ENCODE measurements around the gene PLPPR3. TPM values are rescaled to one million over a fixed set of nuclear protein-coding genes. Genes with fewer than 3 reads are reported as not detected.
A peak's percentile ranks its signal among the peaks of the same experiment; 100 is the strongest.
"Not testable (repeated sequence)": the region's sequence is repeated elsewhere in the genome, so short reads cannot be mapped to it uniquely, and the experiment has no call there.

Gene PLPPR3
- total RNA-seq, 1 experiment from 2014 or later = 0.81 TPM

DNA sequence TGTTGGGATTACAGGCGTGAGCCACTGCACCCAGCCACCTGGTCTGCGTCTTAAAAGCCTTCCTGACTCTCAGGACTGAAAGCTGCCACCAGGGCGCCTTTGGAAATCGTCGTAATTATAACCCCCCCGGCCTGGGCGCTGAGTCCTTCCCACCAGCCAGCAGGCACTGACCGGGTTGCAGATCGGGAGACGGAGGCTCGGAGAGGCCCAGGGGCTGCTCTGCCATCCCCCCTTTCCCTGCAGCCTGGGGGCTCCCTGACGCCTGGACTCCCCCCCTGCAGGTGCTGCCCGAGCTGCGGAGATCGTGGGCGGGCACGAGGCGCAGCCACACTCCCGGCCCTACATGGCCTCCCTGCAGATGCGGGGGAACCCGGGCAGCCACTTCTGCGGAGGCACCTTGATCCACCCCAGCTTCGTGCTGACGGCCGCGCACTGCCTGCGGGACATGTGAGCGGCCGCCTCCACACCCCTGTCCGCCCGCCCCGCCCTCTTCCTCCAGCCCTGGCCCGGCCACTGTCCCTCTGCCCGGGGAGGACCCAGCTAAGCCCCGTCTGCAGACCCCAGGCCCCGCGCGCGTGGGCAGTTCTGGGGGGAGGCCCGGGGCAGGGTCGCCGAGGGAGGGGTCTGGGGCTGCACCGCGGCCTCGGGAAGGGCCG, 21.6 kb upstream of the PLPPR3 start:
- Histone ChIP-seq H3K27ac (no peak overlapping the region), H3K36me3 (ENCODE audit: low read depth) (no peaks in the 10 kb centered on the region), H3K9me3 (ENCODE audit: insufficient read depth, low read depth) (no peaks in the 10 kb centered on the region), H3F3A (ENCODE audit: insufficient read depth, low read depth) (0 out of 2 replicates have a peak, but pooled peaks cover 6% of the 10 kb centered on the region), H3K27me3 (ENCODE audit: insufficient read depth, low read depth) (peaks cover 51% of the 10 kb centered on the region), H2AFZ (no peak overlapping the region), H3K4me2 (peak overlapping the region; percentile 82), H3K9me2 (ENCODE audit: insufficient read depth) (no peaks in the 10 kb centered on the region), H4K20me1 (ENCODE audit: insufficient read depth) (no peaks in the 10 kb centered on the region), H3K4me1 (replicated peaks; ENCODE audit: insufficient read depth) (no peaks in the 10 kb centered on the region; the same call in 1 of the 2 replicates), H3K4me3 (peak overlapping the region; percentile 44), H3K79me2 (ENCODE audit: low read depth) (no peaks in the 10 kb centered on the region)
- DNase-seq = peak in 1 of 2 experiments; percentile 41
- TF ChIP-seq CTCF (conservative IDR thresholded peaks at IDR 0.05) = no peak
- TF ChIP-seq EZH2 (IDR thresholded peaks at IDR 0.05; ENCODE audit: low read depth) = no peak
- CTCF ChIA-PET = interaction anchor here (0.6 kb wide), 1 partner anchor 309 kb away, joined by 4 read pairs; no protein-coding TSS in a partner anchor
- POLR2A ChIA-PET (ENCODE audit: unreplicated experiment) = no interaction called here
- BruUV-seq (replicated peaks) = no TSS peak
- intact Hi-C loops (cut with micrococcal nuclease; ENCODE audit: unreplicated experiment) = no loop called here

DNA sequence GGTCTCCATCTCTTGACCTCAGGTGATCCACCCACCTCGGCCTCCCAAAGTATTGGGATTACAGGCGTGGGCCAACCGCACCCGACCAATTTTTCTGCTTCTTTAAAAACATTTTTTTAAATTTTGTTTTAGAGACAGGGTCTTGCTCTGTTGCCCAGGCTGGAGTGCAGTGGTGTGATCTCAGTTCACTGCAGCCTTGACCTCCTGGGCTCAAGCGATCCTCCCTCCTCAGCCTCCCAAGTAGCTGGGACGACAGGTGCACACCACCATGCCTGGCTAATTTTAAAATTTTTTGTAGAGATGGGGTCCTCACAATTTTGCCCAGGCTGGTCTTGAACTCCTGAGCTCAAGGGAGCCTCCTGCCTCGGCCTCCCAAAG, 21.0 kb upstream of the PLPPR3 start:
- H3K4me3 ChIP-seq; H3K9me2 ChIP-seq (ENCODE audit: insufficient read depth); POLR2A ChIA-PET (ENCODE audit: unreplicated experiment); DNase-seq; intact Hi-C loops (cut with micrococcal nuclease; ENCODE audit: unreplicated experiment); H2AFZ ChIP-seq; H3K27ac ChIP-seq; H3F3A ChIP-seq (ENCODE audit: insufficient read depth, low read depth); H3K4me1 ChIP-seq (replicated peaks; ENCODE audit: insufficient read depth); H3K36me3 ChIP-seq (ENCODE audit: low read depth); H3K79me2 ChIP-seq (ENCODE audit: low read depth); BruUV-seq (replicated peaks); H3K9me3 ChIP-seq (ENCODE audit: insufficient read depth, low read depth); H4K20me1 ChIP-seq (ENCODE audit: insufficient read depth): not testable (repeated sequence)
- H3K4me2 ChIP-seq = peak overlapping the region; percentile 82
- H3K27me3 ChIP-seq (ENCODE audit: insufficient read depth, low read depth) = peaks cover 46% of the 10 kb centered on the region
- CTCF ChIA-PET = interaction anchor here (0.6 kb wide), 1 partner anchor 308 kb away, joined by 4 read pairs; no protein-coding TSS in a partner anchor

DNA sequence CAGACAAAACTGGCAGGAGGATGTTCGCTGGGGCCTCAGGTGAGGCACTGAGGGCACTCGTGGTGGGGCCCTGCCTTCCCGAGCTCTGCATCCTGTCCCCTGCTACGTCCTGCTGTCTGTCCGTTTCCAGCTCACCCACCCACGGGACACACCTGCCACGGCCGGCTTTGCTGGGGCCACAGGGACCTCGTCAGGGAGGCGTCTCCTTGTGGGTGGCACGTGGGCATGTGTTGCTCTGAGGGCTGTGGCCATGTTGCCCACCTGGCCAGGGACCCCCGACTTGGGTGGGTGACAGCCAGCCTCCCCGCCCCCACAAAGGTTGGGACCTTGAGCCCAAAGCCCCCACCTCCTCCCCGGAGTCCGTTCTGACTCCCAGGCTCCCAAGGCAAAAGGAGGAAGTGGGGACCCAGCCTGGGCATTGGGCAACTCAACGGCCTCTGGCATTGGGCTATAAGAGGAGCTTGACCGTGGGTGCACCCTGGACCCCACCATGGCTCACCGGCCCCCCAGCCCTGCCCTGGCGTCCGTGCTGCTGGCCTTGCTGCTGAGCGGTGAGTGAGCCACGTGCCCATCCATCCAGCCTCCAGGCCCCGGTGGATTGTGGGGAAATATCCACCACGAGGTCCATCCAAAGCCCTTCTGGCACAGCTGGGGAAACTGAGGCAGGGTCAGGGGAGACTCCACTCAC, 18.9 kb upstream of the PLPPR3 start, which contains the start of gene PRTN3:
Gene PRTN3 (plus strand): TSS at position 481 of the 688 bp plus-strand sequence. CDS start 10 bp downstream, at position 491.
- 0 out of 2 replicates have a peak, but pooled peaks cover 6% of the 10 kb centered on the region for H3F3A ChIP-seq (ENCODE audit: insufficient read depth, low read depth)
- no peak for DNase-seq
- H3K27me3 ChIP-seq (ENCODE audit: insufficient read depth, low read depth) = peaks cover 34% of the 10 kb centered on the region
- H3K9me2 ChIP-seq (ENCODE audit: insufficient read depth) = no peaks in the 10 kb centered on the region
- no peak within 1 kb of the TSS for H3K4me2 ChIP-seq
- intact Hi-C loops (cut with micrococcal nuclease; ENCODE audit: unreplicated experiment) = no loop called here
- TF ChIP-seq EZH2 (IDR thresholded peaks at IDR 0.05; ENCODE audit: low read depth) = no peak
- no peak for TF ChIP-seq CTCF (conservative IDR thresholded peaks at IDR 0.05)
- BruUV-seq (replicated peaks) = no TSS peak
- H2AFZ ChIP-seq = no peak within 1 kb of the TSS
- no peak within 1 kb of the TSS for H3K4me3 ChIP-seq
- no peaks in the 10 kb centered on the region; the same call in 1 of the 2 replicates for H3K4me1 ChIP-seq (replicated peaks; ENCODE audit: insufficient read depth)
- H4K20me1 ChIP-seq (ENCODE audit: insufficient read depth) = no peaks in the 10 kb centered on the region
- H3K79me2 ChIP-seq (ENCODE audit: low read depth) = no peaks in the 10 kb centered on the region
- ChIA-PET CTCF (no interaction called here), POLR2A (ENCODE audit: unreplicated experiment) (no interaction called here)
- H3K27ac ChIP-seq = no peak within 1 kb of the TSS
- no peaks in the 10 kb centered on the region for H3K36me3 ChIP-seq (ENCODE audit: low read depth)
- H3K9me3 ChIP-seq (ENCODE audit: insufficient read depth, low read depth) = no peaks in the 10 kb centered on the region
